HEK293 (cell line): ENCODE measurements around the gene RWDD4.

Source experiments
- BCL11A ChIP-seq: fragments of 450-650 bp; formaldehyde crosslinking; IDR thresholded peaks from 2 replicates; pipeline ENCODE4 v1.5.1; 2016; ENCODE audit warnings: low read depth, missing biosample characterization, missing genetic modification characterization
- KLF9 ChIP-seq: fragments of 450-650 bp; formaldehyde crosslinking; IDR thresholded peaks from 2 replicates; pipeline ENCODE4 v1.5.1; 2016; ENCODE audit warnings: missing biosample characterization, missing genetic modification characterization, low read depth
- REPIN1 ChIP-seq: fragments of 450-650 bp; formaldehyde crosslinking; IDR thresholded peaks from 2 replicates; pipeline ENCODE4 v1.5.1; 2017; ENCODE audit warnings: missing biosample characterization, missing genetic modification characterization, low read depth
- SP2 ChIP-seq: fragments of 450-650 bp; formaldehyde crosslinking; IDR thresholded peaks from 2 replicates; pipeline ENCODE4 v1.5.1; 2016; ENCODE audit warnings: missing biosample characterization, missing genetic modification characterization
- ZBTB48 ChIP-seq: fragments of 450-650 bp; formaldehyde crosslinking; IDR thresholded peaks from 2 replicates; pipeline ENCODE4 v1.5.1; 2016; ENCODE audit warnings: missing biosample characterization, missing genetic modification characterization
- ZFP41 ChIP-seq: fragments of 450-650 bp; formaldehyde crosslinking; IDR thresholded peaks from 2 replicates; pipeline ENCODE4 v1.5.1; 2016; ENCODE audit warnings: missing biosample characterization, missing genetic modification characterization, borderline replicate concordance
- ZNF121 ChIP-seq: fragments of 450-650 bp; formaldehyde crosslinking; IDR thresholded peaks from 2 replicates; pipeline ENCODE4 v1.5.1; 2016; ENCODE audit warnings: missing biosample characterization, missing genetic modification characterization
- ZNF2 ChIP-seq: fragments of 450-650 bp; formaldehyde crosslinking; IDR thresholded peaks from 2 replicates; pipeline ENCODE4 v1.5.1; 2016; ENCODE audit warnings: missing biosample characterization, missing genetic modification characterization
- ZNF23 ChIP-seq: fragments of 450-650 bp; formaldehyde crosslinking; IDR thresholded peaks from 2 replicates; pipeline ENCODE4 v1.5.1; 2016; ENCODE audit warnings: missing biosample characterization, missing genetic modification characterization, borderline replicate concordance
- ZNF274 ChIP-seq, 2 experiments: fragments of 200-500 bp in 1 of 2; fragments of 450-650 bp in 1 of 2; sonication (Bioruptor generic) in 1 of 2; formaldehyde crosslinking in 1 of 2; IDR thresholded peaks; 2 replicates each; pipeline versions ENCODE4 v1.5.1 to v1.6.1; 2014 to 2016; ENCODE audit warnings: borderline replicate concordance in 1 of 2, inconsistent platforms in 1 of 2, low read length in 1 of 2, missing biosample characterization in 1 of 2, missing genetic modification characterization in 1 of 2
- ZNF664 ChIP-seq: fragments of 450-650 bp; formaldehyde crosslinking; IDR thresholded peaks from 2 replicates; pipeline ENCODE4 v1.5.1; 2016; ENCODE audit warnings: missing biosample characterization, missing genetic modification characterization
- TF ChIP-seq, protein P1 (sequence below): fragments of 450-650 bp; formaldehyde crosslinking; IDR thresholded peaks from 2 replicates; pipeline ENCODE4 v1.5.1; 2016; ENCODE audit warnings: missing biosample characterization, missing genetic modification characterization
- TF ChIP-seq, protein P2 (sequence below): fragments of 450-650 bp; formaldehyde crosslinking; IDR thresholded peaks from 2 replicates; pipeline ENCODE4 v1.5.0; 2017; ENCODE audit warnings: missing biosample characterization, missing genetic modification characterization, borderline replicate concordance

DNA sequence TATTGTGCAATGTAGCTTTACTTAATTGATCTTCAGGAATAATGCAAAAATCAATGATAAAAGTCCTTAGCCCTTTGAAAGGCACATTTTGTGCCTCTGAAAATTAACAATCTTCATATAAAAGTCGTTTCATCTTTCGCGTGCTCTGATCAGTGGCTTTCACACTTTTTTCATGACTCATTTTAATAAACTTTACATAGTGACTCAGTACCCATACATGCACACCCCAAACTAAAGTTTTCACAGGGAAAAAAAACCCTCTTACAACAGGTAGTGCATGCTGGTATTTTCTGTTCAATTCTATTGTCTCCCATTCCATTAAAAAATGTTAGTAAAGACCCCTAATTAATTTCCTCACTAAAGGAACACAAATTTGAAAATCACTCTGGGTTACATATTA lies 21.5 kb downstream of the RWDD4 start:
- TF ChIP-seq ZNF23 (tag by site-specific recombination) (no peak), ZFP41 (tag by site-specific recombination) (no peak), KLF9 (tag by site-specific recombination) (no peak), SP2 (tag by site-specific recombination) (no peak), ZNF664 (tag by site-specific recombination) (no peak), ZNF2 (no peak), REPIN1 (tag by site-specific recombination) (no peak), BCL11A (tag by site-specific recombination) (no peak), ZNF274 (IDR thresholded peaks at IDR 0.05; ENCODE audit: low read length) (no peak), ZNF274 (tag by site-specific recombination; IDR thresholded peaks at IDR 0.05; ENCODE audit: borderline replicate concordance) (no peak), ZBTB48 (tag by site-specific recombination) (no peak), ZNF121 (no peak)
- TF ChIP-seq, protein P1, sequence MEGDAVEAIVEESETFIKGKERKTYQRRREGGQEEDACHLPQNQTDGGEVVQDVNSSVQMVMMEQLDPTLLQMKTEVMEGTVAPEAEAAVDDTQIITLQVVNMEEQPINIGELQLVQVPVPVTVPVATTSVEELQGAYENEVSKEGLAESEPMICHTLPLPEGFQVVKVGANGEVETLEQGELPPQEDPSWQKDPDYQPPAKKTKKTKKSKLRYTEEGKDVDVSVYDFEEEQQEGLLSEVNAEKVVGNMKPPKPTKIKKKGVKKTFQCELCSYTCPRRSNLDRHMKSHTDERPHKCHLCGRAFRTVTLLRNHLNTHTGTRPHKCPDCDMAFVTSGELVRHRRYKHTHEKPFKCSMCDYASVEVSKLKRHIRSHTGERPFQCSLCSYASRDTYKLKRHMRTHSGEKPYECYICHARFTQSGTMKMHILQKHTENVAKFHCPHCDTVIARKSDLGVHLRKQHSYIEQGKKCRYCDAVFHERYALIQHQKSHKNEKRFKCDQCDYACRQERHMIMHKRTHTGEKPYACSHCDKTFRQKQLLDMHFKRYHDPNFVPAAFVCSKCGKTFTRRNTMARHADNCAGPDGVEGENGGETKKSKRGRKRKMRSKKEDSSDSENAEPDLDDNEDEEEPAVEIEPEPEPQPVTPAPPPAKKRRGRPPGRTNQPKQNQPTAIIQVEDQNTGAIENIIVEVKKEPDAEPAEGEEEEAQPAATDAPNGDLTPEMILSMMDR (tag by site-specific recombination) = no peak
- TF ChIP-seq, protein P2, sequence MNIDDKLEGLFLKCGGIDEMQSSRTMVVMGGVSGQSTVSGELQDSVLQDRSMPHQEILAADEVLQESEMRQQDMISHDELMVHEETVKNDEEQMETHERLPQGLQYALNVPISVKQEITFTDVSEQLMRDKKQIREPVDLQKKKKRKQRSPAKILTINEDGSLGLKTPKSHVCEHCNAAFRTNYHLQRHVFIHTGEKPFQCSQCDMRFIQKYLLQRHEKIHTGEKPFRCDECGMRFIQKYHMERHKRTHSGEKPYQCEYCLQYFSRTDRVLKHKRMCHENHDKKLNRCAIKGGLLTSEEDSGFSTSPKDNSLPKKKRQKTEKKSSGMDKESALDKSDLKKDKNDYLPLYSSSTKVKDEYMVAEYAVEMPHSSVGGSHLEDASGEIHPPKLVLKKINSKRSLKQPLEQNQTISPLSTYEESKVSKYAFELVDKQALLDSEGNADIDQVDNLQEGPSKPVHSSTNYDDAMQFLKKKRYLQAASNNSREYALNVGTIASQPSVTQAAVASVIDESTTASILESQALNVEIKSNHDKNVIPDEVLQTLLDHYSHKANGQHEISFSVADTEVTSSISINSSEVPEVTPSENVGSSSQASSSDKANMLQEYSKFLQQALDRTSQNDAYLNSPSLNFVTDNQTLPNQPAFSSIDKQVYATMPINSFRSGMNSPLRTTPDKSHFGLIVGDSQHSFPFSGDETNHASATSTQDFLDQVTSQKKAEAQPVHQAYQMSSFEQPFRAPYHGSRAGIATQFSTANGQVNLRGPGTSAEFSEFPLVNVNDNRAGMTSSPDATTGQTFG (tag by site-specific recombination) = no peak
